BJ (cell line): ENCODE data around the gene RBM15. TPM values are rescaled to one million over a fixed set of nuclear protein-coding genes. Genes with fewer than 3 reads are reported as not detected.

Source experiments
- CTCF ChIA-PET: fragments of 350-600 bp; formaldehyde crosslinking; extraction: SDS; loops from one replicate; lab custom pipeline; 2021; ENCODE audit warnings: antibody characterized with exemption, inconsistent platforms; lab: Yijun Ruan, JAX
- POLR2A ChIA-PET: fragments of 300-600 bp; sonication (Branson Sonifier 250); formaldehyde crosslinking; extraction: SDS; loops from one replicate; lab custom pipeline; 2021; ENCODE audit warnings: antibody characterized with exemption; lab: Charles Lee
- DNase-seq: peaks from one replicate; pipeline ENCODE4 v3.0.0-alpha.2; 2011; ENCODE audit warnings: low read depth
- H3K27me3 ChIP-seq: 2 replicates; pipeline ENCODE4 v1.6.0; 2011; ENCODE audit warnings: low read length; ENCODE audit not compliant: control insufficient read depth, insufficient read depth
- H3K36me3 ChIP-seq: 2 replicates; pipeline ENCODE4 v1.5.1; 2011; ENCODE audit warnings: low read length; ENCODE audit not compliant: control insufficient read depth, insufficient read depth
- H3K4me3 ChIP-seq: 2 replicates; pipeline ENCODE4 v1.5.1; 2011; ENCODE audit warnings: low read depth, mild to moderate bottlenecking, control low read depth, low read length
- CTCF ChIP-seq: IDR thresholded peaks from 2 replicates; pipeline ENCODE4 v1.5.1; 2011; ENCODE audit warnings: low read depth, mild to moderate bottlenecking, control low read depth, inconsistent platforms, low read length, moderate library complexity; ENCODE audit not compliant: insufficient read depth
- polyA minus RNA-seq: library from RNA; depleted of rRNA, polyadenylated mRNA; stranded (reverse); fragments of >200 nt; gene quantifications from 2 replicates; pipeline ENCODE4 v1.2.3, GENCODE V29; 2011; rRNA and poly(A)+ RNA removed
- polyA plus RNA-seq: library from polyadenylated mRNA; depleted of rRNA; stranded (reverse); fragments of >200 nt; gene quantifications from 2 replicates; pipeline ENCODE4 v1.2.3, GENCODE V29; 2011; rRNA removed

The RBM15 gene
- 9.7 and 10.2 TPM in 2 replicates for polyA plus RNA-seq
- polyA minus RNA-seq: 37.2 and 56.9 TPM in 2 replicates

- H3K36me3 ChIP-seq: peaks cover 6% of the 10 kb centered on the region; the same call in 1 of the 2 replicates
- H3K27me3 ChIP-seq: no peaks in the 10 kb centered on the region
- peak; percentile 100 for DNase-seq
- ChIA-PET CTCF (interaction anchor here (0.8 to 9.6 kb wide), 23 partner anchors 8 to 284 kb away, joined by 3 to 77 read pairs (median 5); partner anchors contain the start of gene KCNC4), POLR2A (interaction anchor here (0.5 to 1.2 kb wide), 4 partner anchors 11 to 165 kb away, joined by 3 to 21 read pairs (median 4); partner anchors contain the start of gene KCNC4)
- no peak for TF ChIP-seq CTCF
- peak within 1 kb of the TSS; percentile 96 for H3K4me3 ChIP-seq
Observed at GRCh38 chr1:110338886-110339406, at the start of gene RBM15. Gene RBM15 (plus strand): TSS chr1:110339377. CDS start chr1:110339406, 29 bp downstream.

DNA sequence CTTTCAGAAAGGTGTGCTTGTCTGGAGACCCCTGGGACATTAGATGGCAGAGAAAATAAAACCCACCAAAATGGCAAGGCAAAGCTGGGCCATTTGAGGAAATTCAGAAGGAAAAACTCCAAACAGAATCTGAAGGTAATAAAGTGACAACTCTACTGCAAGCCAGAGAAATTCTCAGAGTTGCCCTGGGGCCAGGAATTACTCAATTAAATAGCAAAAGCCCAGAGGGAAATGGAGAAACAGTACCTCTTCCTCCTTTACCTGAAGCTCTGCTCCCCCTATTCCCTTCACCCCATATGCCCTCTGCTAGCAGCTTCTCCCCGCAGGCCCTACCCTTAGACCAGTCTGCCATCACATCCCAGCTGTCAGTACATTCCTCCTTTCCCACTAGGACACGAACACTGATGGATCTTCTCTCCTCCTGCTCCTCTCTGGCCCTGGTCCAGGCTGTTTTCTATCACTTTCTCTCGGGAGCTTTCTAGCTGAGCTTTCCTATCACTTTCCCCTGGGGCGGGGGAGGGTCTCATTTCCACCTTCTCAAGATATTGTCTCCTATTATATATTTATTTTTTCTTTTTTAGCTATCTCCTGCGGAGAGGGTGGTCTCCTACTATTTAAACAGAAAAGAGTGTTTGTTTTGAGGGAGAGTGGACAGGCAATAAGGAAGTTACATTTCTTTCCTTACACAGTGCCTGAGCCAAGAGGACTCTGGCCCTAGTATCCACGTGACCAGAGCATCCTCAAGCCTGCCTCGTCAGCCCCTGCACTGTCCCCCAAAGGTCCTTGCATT, 47.7 kb upstream of the RBM15 start:
- H3K4me3 ChIP-seq: no peak overlapping the region
- DNase-seq: no peak
- POLR2A ChIA-PET: no interaction called here
- CTCF ChIA-PET: interaction anchor here (0.6 to 1.9 kb wide), 9 partner anchors 9 to 169 kb away, joined by 3 to 10 read pairs (median 3); no protein-coding TSS in a partner anchor
- no peaks in the 10 kb centered on the region for H3K36me3 ChIP-seq
- H3K27me3 ChIP-seq: no peaks in the 10 kb centered on the region
- TF ChIP-seq CTCF: no peak

DNA sequence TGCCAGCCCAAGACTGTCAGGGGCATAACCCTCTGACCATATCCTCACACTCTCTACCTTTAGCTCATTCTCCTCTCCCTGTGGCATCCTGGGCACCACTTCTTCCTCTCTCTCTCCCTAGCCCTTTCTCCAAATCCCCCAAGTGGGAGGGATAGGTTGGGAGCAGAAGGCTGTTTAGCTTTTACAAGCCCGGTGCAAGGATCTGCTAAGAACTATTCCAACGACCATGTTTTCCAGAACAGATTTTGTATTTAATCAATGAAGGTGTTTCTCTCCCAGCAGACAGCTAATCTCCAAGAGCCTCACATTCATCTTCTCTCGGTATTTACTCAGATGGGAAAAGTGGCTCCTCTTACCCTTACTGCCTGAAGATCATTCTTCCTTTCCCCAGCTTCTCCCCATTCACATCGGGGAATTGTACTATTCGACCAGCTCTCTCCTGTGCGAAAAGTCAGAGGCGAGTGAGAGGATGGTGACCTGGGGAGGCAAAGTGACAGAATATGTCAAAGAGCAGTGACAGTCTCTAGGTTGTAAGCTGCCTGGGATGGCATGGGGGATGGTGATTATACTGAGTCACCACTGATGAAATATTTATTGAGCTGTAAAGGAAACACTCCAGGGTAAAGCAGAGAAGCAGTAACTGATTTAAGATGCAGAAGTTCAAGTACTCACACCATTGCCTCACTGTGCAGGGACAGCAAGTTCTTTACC, 47.0 kb upstream of the RBM15 start:
- H3K4me3 ChIP-seq: no peak overlapping the region
- H3K36me3 ChIP-seq: no peaks in the 10 kb centered on the region
- POLR2A ChIA-PET: no interaction called here
- TF ChIP-seq CTCF: no peak
- H3K27me3 ChIP-seq: no peaks in the 10 kb centered on the region
- DNase-seq: peak; percentile 48
- CTCF ChIA-PET: interaction anchor here (0.7 to 1.9 kb wide), 7 partner anchors 9 to 168 kb away, joined by 3 to 10 read pairs (median 3); no protein-coding TSS in a partner anchor

- H3K27me3 ChIP-seq: no peaks in the 10 kb centered on the region
- no peak for TF ChIP-seq CTCF
- no peak overlapping the region for H3K4me3 ChIP-seq
- ChIA-PET POLR2A (no interaction called here), CTCF (interaction anchor here (1.9 to 26.3 kb wide), 2 partner anchors 85 to 86 kb away, joined by 10 to 1014 read pairs; partner anchors contain the start of gene KCNC4)
- H3K36me3 ChIP-seq: no peaks in the 10 kb centered on the region
- DNase-seq: no peak
Observed at GRCh38 chr1:110293601-110294104, 45.5 kb upstream of the RBM15 start.
